AG09319 (cell line): Measurements from ENCODE around the gene RARS2.

Source experiments
- DNase-seq: peaks from one replicate; pipeline ENCODE4 v3.0.0-alpha.2; 2010; ENCODE audit warnings: low read depth; ENCODE audit errors: extremely low read depth
- TF ChIP-seq, protein P1 (sequence below): IDR thresholded peaks from 2 replicates; pipeline ENCODE4 v1.5.1; 2011; ENCODE audit warnings: low read depth, mild to moderate bottlenecking, inconsistent platforms, low read length, moderate library complexity

Gene RARS2

DNA sequence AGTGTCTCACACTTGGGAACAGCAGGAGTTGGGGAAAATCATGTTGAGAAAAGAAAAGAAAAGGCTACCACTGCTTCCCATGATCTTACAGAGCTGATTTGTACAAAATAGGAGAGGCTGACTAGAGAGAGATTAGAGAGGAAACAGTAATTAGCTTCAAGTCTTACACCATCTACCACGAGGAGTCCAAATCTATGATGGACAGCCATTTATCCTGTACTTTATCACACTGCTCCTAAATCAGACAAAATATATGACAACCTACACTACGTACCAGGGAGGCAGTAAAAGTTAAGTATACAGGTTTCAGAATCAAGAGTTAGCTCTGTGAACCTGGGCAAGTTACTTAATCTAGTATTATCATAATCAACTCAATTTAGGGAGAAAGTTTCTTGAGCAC is 38.0 kb downstream of the RARS2 start:
- no peak for DNase-seq
- TF ChIP-seq, protein P1, sequence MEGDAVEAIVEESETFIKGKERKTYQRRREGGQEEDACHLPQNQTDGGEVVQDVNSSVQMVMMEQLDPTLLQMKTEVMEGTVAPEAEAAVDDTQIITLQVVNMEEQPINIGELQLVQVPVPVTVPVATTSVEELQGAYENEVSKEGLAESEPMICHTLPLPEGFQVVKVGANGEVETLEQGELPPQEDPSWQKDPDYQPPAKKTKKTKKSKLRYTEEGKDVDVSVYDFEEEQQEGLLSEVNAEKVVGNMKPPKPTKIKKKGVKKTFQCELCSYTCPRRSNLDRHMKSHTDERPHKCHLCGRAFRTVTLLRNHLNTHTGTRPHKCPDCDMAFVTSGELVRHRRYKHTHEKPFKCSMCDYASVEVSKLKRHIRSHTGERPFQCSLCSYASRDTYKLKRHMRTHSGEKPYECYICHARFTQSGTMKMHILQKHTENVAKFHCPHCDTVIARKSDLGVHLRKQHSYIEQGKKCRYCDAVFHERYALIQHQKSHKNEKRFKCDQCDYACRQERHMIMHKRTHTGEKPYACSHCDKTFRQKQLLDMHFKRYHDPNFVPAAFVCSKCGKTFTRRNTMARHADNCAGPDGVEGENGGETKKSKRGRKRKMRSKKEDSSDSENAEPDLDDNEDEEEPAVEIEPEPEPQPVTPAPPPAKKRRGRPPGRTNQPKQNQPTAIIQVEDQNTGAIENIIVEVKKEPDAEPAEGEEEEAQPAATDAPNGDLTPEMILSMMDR = no peak

- no peak for DNase-seq
- TF ChIP-seq, protein P1 = no peak
These were observed 45.4 kb downstream of the RARS2 start for GRCh38 chr6:87544474-87544735.

GRCh38 chr6:87543696-87544473 is 45.9 kb downstream of the RARS2 start:
- TF ChIP-seq, protein P1 = no peak
- no peak for DNase-seq

GRCh38 chr6:87541744-87542143 is 48.0 kb downstream of the RARS2 start:
- TF ChIP-seq, protein P1 = no peak
- no peak for DNase-seq

GRCh38 chr6:87541041-87541440 is 48.7 kb downstream of the RARS2 start:
- DNase-seq = no peak
- TF ChIP-seq, protein P1 = no peak

DNA sequence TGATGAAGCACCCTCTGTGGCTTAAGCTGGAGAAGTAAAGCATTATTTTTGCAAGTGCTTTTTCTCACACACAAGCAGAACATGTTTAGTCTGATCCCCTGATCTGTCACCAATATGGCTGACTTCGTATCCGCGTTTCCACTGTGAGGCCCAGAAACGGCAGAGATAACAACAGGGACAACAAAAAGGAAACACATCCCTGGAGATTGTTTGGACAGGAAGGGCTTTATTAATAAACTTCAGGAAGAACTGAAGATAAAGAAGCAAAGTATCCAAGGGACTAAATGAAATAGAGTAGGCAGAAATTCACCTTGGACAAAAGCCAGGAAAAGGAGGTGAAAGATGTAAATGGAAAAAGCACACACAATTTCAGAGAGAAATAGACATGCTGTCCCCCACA is 49.2 kb downstream of the RARS2 start:
- TF ChIP-seq, protein P1 = no peak
- DNase-seq = no peak

DNA sequence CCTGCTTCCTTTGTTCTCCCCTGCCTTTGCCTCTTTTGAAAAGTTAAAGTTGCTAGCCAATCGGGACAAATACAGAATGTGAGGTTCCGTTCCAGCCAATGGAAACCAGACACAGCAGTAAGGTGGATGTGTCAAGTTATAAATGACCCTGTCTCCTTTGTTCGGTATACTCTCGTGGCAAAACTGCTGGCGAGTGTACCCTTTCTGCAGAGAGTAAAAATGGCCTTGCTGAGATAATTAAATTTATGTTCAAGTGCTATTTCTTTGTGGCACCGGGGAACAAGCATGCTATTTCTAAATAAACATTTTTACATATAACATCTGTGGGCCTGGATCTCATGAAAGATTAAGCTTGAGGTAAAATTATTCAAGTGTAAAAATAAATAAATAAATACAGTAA is 50.2 kb downstream of the RARS2 start:
- TF ChIP-seq, protein P1 = no peak
- no peak for DNase-seq
